ENCODE data around the gene GANAB. TPM values are rescaled to one million over a fixed set of nuclear protein-coding genes. Genes with fewer than 3 reads are reported as not detected.
A peak's percentile ranks its signal among the peaks of the same experiment; 100 is the strongest.

Gene GANAB
- polyA plus RNA-seq, 3 donors from 2014 or later: 135 to 246 (median 167) TPM

DNA sequence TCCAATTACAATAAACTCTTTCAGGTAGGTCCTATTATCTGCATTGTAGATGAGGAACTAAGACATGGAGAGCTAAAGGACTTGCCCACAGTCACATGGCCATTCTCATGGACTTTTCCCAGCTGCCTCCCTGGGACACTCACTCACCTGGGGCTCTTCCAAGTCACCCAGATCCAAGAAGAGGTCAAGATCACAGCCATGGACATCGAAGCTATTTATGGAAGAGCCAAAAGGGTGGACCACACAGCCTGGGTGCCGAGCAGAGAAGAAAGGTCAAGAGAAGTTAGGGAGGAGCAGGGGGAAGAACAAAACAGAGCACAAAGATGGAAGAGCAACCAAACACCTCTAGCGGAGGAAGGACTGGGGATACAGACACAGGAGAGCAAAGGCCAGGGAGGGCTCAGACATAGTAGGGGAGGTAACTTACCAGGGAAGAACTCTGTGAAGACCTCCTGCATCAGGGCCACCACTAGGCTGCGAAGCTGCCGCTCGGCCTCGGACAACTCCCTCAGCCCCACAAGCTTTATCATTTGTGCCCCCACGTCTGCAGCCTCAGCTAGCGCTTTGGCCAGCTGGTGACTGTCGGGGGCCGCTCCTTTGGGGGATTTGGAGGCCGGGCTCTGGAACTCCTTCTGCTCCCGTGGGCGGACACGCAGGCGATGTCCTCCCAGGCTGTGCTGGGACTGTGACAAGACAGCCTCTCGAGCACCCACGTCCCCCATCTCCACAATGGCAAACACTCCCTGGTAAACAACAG is 65.3 kb downstream of the GANAB start:
- peak overlapping the region in 1 of 6 donors; percentile 36 for H3K27ac Mint-ChIP-seq
- no peak overlapping the region for H3K4me3 Mint-ChIP-seq
- no peaks in the 10 kb centered on the region for H3K4me1 Mint-ChIP-seq
- no peak for DNase-seq
- H3K9me3 Mint-ChIP-seq: no peaks in the 10 kb centered on the region
- H3K27me3 Mint-ChIP-seq (ENCODE audit: low read depth in 3 of 3): no peaks in the 10 kb centered on the region
- peaks cover 3 to 24% (median 14%) of the 10 kb centered on the region in 3 donors for H3K36me3 Mint-ChIP-seq

GRCh38 chr11:62579252-62579651 is 67.2 kb downstream of the GANAB start:
- Mint-ChIP-seq H3K27ac (no peak overlapping the region), H3K4me1 (peaks cover 8% of the 10 kb centered on the region in 2 donors), H3K9me3 (no peaks in the 10 kb centered on the region), H3K27me3 (ENCODE audit: low read depth in 3 of 3) (no peaks in the 10 kb centered on the region), H3K36me3 (peaks cover 3 to 20% (median 14%) of the 10 kb centered on the region in 3 donors), H3K4me3 (no peak overlapping the region)
- DNase-seq: no peak

DNA sequence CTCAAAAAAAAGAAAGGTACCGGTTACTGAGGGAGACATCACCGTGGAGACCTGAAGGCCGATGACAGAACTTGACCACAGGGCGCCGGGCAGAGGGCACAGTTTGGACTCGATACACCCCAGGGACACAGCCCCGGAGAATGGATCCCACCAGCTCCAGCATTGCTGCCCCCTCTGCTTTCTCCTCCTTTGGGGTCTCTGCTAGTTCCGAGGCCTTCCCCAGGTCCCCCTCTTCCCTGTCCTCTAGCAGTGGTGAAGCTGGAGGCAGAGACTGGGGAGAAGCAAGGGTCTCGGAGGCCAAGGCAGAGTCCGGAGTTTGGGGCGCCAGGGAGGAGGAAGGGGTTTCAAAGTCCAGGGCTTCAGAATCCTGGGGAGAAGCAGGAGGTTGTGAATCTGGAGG is 67.9 kb downstream of the GANAB start:
- H3K4me1 Mint-ChIP-seq: peaks cover 15% of the 10 kb centered on the region in 2 donors
- H3K27me3 Mint-ChIP-seq (ENCODE audit: low read depth in 3 of 3): peaks cover 5 to 6% (median 6%) of the 10 kb centered on the region in 3 donors
- no peak overlapping the region for H3K4me3 Mint-ChIP-seq
- no peak overlapping the region for H3K27ac Mint-ChIP-seq
- H3K36me3 Mint-ChIP-seq: peaks cover 3 to 20% (median 14%) of the 10 kb centered on the region in 3 donors
- DNase-seq: no peak
- no peaks in the 10 kb centered on the region for H3K9me3 Mint-ChIP-seq

- no peak for DNase-seq
- no peak overlapping the region for H3K4me3 Mint-ChIP-seq
Measured at GRCh38 chr11:62577046-62577714, 69.2 kb downstream of the GANAB start.

GRCh38 chr11:62575837-62576236 is 70.6 kb downstream of the GANAB start:
- Mint-ChIP-seq H3K4me1 (peaks cover 38 to 42% of the 10 kb centered on the region in 2 donors), H3K36me3 (peaks cover 11 to 28% (median 18%) of the 10 kb centered on the region in 3 donors), H3K27me3 (ENCODE audit: low read depth in 3 of 3) (peaks cover 5 to 11% (median 9%) of the 10 kb centered on the region in 3 donors), H3K9me3 (no peaks in the 10 kb centered on the region), H3K27ac (peak overlapping the region in 1 of 6 donors; percentile 27), H3K4me3 (peak overlapping the region in 4 of 5 donors; percentile 30 to 97 (median 66))
- DNase-seq: no peak

More at GRCh38 chr11:62577046-62577714, 69.2 kb downstream of the GANAB start:
- H3K27ac Mint-ChIP-seq: no peak overlapping the region
- H3K9me3 Mint-ChIP-seq: no peaks in the 10 kb centered on the region
- peaks cover 28 to 29% of the 10 kb centered on the region in 2 donors for H3K4me1 Mint-ChIP-seq
- peaks cover 5 to 11% (median 6%) of the 10 kb centered on the region in 3 donors for H3K27me3 Mint-ChIP-seq (ENCODE audit: low read depth in 3 of 3)
- peaks cover 3 to 24% (median 10%) of the 10 kb centered on the region in 3 donors for H3K36me3 Mint-ChIP-seq

DNA sequence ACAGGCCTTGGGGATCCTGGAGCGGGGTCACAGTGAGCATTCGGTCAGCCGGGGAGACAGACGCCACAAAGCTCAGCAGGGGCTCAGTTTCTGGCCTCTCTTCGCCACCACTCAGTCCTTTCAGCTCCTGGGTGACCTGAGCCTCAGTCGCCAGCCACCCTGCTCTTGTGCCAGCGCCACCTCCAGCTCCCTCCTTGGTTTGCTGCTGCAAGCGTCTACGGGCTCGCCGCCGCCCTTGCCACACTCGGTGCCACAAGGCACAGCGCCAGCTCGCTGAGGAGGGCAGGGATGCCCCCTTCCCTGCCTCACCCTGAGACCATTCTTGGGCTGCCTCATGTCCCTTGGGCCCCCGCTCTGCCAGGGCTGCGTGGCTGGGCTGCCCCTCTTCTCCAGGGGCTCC is 71.3 kb downstream of the GANAB start:
- Mint-ChIP-seq H3K4me3 (peak overlapping the region; percentile 97 to 98 (median 97)), H3K36me3 (peaks cover 14 to 28% (median 20%) of the 10 kb centered on the region in 3 donors), H3K27me3 (ENCODE audit: low read depth in 3 of 3) (peaks cover 5 to 11% (median 9%) of the 10 kb centered on the region in 3 donors), H3K9me3 (no peaks in the 10 kb centered on the region), H3K27ac (peak overlapping the region in 5 of 6 donors; percentile 88 to 95 (median 93)), H3K4me1 (peaks cover 39 to 49% of the 10 kb centered on the region in 2 donors)
- DNase-seq: no peak

Other genes with a start within 250 kb of the GANAB start
- not detected for gene SCGB1A1, start 227.6 kb downstream of the GANAB start, polyA plus RNA-seq
- gene AHNAK, start 99.8 kb downstream of the GANAB start, polyA plus RNA-seq: 100 to 1,000 TPM in 1 of 3 donors, 10 to 100 TPM in 2; 45.0 to 217 (median 57.2) TPM
- 100 to 1,000 TPM; 628 to 849 (median 821) TPM for gene EEF1G, start 72.7 kb downstream of the GANAB start, polyA plus RNA-seq
- gene TUT1, start 55.1 kb downstream of the GANAB start, polyA plus RNA-seq: 10 to 100 TPM in 2 of 3 donors, 1 to 10 TPM in 1; 7.3 to 16.2 (median 12.5) TPM
- 10 to 100 TPM in 2 of 3 donors, 1 to 10 TPM in 1; 9.7 to 48.4 (median 22.4) TPM for gene MTA2, start 44.7 kb downstream of the GANAB start, polyA plus RNA-seq
- gene EML3, start 33.8 kb downstream of the GANAB start, polyA plus RNA-seq: 10 to 100 TPM; 15.9 to 25.8 (median 17.9) TPM
- 1 to 10 TPM in 2 of 3 donors, under 1 TPM in 1; 0.17 to 2.1 (median 1.6) TPM for gene ROM1, start 33.4 kb downstream of the GANAB start, polyA plus RNA-seq
- gene B3GAT3, start 24.6 kb downstream of the GANAB start, polyA plus RNA-seq: 10 to 100 TPM; 35.5 to 54.1 (median 49.7) TPM
- 10 to 100 TPM; 19.1 to 43.9 (median 22.4) TPM for gene INTS5, start 6.7 kb upstream of the GANAB start, polyA plus RNA-seq
- 100 to 1,000 TPM; 125 to 152 (median 136) TPM for gene C11orf98, start 18.6 kb upstream of the GANAB start, polyA plus RNA-seq
- gene CSKMT, start 18.7 kb upstream of the GANAB start, polyA plus RNA-seq: 1 to 10 TPM in 2 of 3 donors, not detected in 1; 2.1 to 4.4 TPM
- 10 to 100 TPM; 13.9 to 18.0 (median 14.0) TPM for gene UQCC3, start 25.1 kb upstream of the GANAB start, polyA plus RNA-seq
- gene LBHD1, start 25.7 kb upstream of the GANAB start, polyA plus RNA-seq: 10 to 100 TPM in 1 of 3 donors, 1 to 10 TPM in 2; 6.3 to 11.4 (median 6.5) TPM
- 100 to 1,000 TPM in 2 of 3 donors, 10 to 100 TPM in 1; 93.1 to 152 (median 152) TPM for gene UBXN1, start 32.5 kb upstream of the GANAB start, polyA plus RNA-seq
- not detected for gene LRRN4CL, start 42.9 kb upstream of the GANAB start, polyA plus RNA-seq
- 10 to 100 TPM; 52.5 to 54.1 (median 53.6) TPM for gene BSCL2, start 60.8 kb upstream of the GANAB start, polyA plus RNA-seq
- gene GNG3, start 61.1 kb upstream of the GANAB start, polyA plus RNA-seq: not detected
- 1 to 10 TPM in 2 of 3 donors, under 1 TPM in 1; 0.97 to 4.8 (median 1.1) TPM for gene HNRNPUL2, start 80.8 kb upstream of the GANAB start, polyA plus RNA-seq
- gene TTC9C, start 81.9 kb upstream of the GANAB start, polyA plus RNA-seq: 10 to 100 TPM; 11.2 to 19.0 (median 14.5) TPM
- gene ZBTB3, start 107.5 kb upstream of the GANAB start, polyA plus RNA-seq: 10 to 100 TPM in 1 of 3 donors, 1 to 10 TPM in 2; 4.1 to 14.2 (median 5.5) TPM
- gene POLR2G, start 115.0 kb upstream of the GANAB start, polyA plus RNA-seq: 100 to 1,000 TPM; 397 to 564 (median 472) TPM
- gene TAF6L, start 124.8 kb upstream of the GANAB start, polyA plus RNA-seq: 1 to 10 TPM; 3.8 to 9.6 (median 7.3) TPM
- gene TMEM179B, start 140.8 kb upstream of the GANAB start, polyA plus RNA-seq: 100 to 1,000 TPM; 162 to 290 (median 174) TPM
- gene TMEM223, start 145.4 kb upstream of the GANAB start, polyA plus RNA-seq: 10 to 100 TPM; 47.9 to 69.7 (median 63.2) TPM
- gene NXF1, start 158.8 kb upstream of the GANAB start, polyA plus RNA-seq: 10 to 100 TPM; 42.9 to 73.3 (median 66.0) TPM
- 10 to 100 TPM; 46.9 to 47.7 (median 47.6) TPM for gene STX5, start 185.4 kb upstream of the GANAB start, polyA plus RNA-seq
- gene TEX54, start 186.2 kb upstream of the GANAB start, polyA plus RNA-seq: 1 to 10 TPM in 2 of 3 donors, not detected in 1; 2.0 to 3.1 TPM
- gene WDR74, start 193.0 kb upstream of the GANAB start, polyA plus RNA-seq: 10 to 100 TPM; 28.8 to 39.0 (median 31.9) TPM
- 100 to 1,000 TPM; 134 to 162 (median 156) TPM for gene SLC3A2, start 234.3 kb upstream of the GANAB start, polyA plus RNA-seq

All from immature natural killer cell (primary cell).